ENCODE measurements around the gene CCR7.

DNA sequence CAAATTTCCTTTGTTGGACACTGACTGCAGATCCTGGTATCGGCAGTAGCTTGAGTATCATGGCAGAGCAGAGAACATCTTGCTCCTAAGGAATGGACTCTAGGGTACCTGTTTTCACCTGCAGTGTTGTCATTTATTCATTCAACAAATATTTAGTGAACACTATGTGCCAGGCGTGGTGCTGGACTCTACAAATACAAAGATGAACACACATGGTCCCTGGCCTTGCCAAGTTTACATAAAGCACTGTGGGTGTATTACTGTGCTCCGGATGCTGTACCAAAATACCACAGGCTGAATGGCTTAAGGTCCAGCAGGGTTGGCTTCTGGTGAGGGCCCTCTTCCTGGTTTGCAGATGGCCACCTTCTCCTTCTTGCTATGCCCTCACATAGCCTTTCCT lies 14.2 kb upstream of the CCR7 start:
- TF ChIP-seq, protein P1, sequence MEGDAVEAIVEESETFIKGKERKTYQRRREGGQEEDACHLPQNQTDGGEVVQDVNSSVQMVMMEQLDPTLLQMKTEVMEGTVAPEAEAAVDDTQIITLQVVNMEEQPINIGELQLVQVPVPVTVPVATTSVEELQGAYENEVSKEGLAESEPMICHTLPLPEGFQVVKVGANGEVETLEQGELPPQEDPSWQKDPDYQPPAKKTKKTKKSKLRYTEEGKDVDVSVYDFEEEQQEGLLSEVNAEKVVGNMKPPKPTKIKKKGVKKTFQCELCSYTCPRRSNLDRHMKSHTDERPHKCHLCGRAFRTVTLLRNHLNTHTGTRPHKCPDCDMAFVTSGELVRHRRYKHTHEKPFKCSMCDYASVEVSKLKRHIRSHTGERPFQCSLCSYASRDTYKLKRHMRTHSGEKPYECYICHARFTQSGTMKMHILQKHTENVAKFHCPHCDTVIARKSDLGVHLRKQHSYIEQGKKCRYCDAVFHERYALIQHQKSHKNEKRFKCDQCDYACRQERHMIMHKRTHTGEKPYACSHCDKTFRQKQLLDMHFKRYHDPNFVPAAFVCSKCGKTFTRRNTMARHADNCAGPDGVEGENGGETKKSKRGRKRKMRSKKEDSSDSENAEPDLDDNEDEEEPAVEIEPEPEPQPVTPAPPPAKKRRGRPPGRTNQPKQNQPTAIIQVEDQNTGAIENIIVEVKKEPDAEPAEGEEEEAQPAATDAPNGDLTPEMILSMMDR (IDR thresholded peaks at IDR 0.05 in 8 of 11, conservative IDR thresholded peaks at IDR 0.05 in 3 of 11), result no peak
- no peak for TF ChIP-seq POLR2A (IDR thresholded peaks at IDR 0.05)

Measured in spleen (tissue), 7 donors.